Neural cell (in vitro differentiated cells): Measurements from ENCODE around the gene MYL4. TPM values are rescaled to one million over a fixed set of nuclear protein-coding genes. Genes with fewer than 3 reads are reported as not detected.
"Not testable (repeated sequence)": the region's sequence is repeated elsewhere in the genome, so short reads cannot be mapped to it uniquely, and the experiment has no call there.

Experiments used
- H2AFZ ChIP-seq: fragments of 200-600, 300-800 bp; sonication (generic), shearing (Covaris generic); 2 replicates; pipeline ENCODE4 v1.6.0; 2014; ENCODE audit warnings: low read depth, mild to moderate bottlenecking, antibody characterized with exemption, low read length, moderate library complexity
- H3F3A ChIP-seq: fragments of 200-600 bp; shearing (Covaris generic); 2 replicates; pipeline ENCODE4 v1.6.1; 2016; ENCODE audit warnings: mild to moderate bottlenecking, moderate library complexity, mixed read lengths, antibody characterized with exemption, low read length; ENCODE audit not compliant: insufficient read depth, poor library complexity, severe bottlenecking
- H3K27ac ChIP-seq: fragments of 200-600, 300-800 bp; sonication (generic), shearing (Covaris generic); 2 replicates; pipeline ENCODE4 v1.5.1; 2014; ENCODE audit warnings: mild to moderate bottlenecking, low read length, moderate library complexity
- H3K27me3 ChIP-seq: fragments of 300-800, 200-600 bp; sonication (generic), shearing (Covaris generic); 2 replicates; pipeline ENCODE4 v1.6.0; 2014; ENCODE audit warnings: mild to moderate bottlenecking, low read depth, low read length, moderate library complexity; ENCODE audit not compliant: insufficient read depth
- H3K36me3 ChIP-seq: fragments of 300-800, 200-600 bp; sonication (generic), shearing (Covaris generic); 2 replicates; pipeline ENCODE4 v1.5.1; 2014; ENCODE audit warnings: mild to moderate bottlenecking, antibody characterized with exemption, low read length, moderate library complexity; ENCODE audit not compliant: insufficient read depth
- H3K4me2 ChIP-seq: fragments of 300-800, 200-600 bp; sonication (generic), shearing (Covaris generic); 2 replicates; pipeline ENCODE4 v1.6.0; 2014; ENCODE audit warnings: mild to moderate bottlenecking, low read length
- H3K4me3 ChIP-seq: fragments of 300-800, 200-600 bp; sonication (generic), shearing (Covaris generic); 2 replicates; pipeline ENCODE4 v1.5.1; 2014; ENCODE audit warnings: mild to moderate bottlenecking, low read length, moderate library complexity
- H3K79me2 ChIP-seq: fragments of 200-600 bp; shearing (Covaris generic); replicated peaks from 2 replicates; pipeline ENCODE4 v1.6.0; 2014; ENCODE audit warnings: mild to moderate bottlenecking, low read length, moderate library complexity; ENCODE audit not compliant: insufficient read depth
- H3K9ac ChIP-seq: fragments of 300-800, 200-600 bp; sonication (generic), shearing (Covaris generic); 2 replicates; pipeline ENCODE4 v1.6.1; 2016; ENCODE audit warnings: mild to moderate bottlenecking, low read length, mixed read lengths
- H3K9me2 ChIP-seq: fragments of 200-600 bp; shearing (Covaris generic); 2 replicates; pipeline ENCODE4 v1.6.1; 2016; ENCODE audit warnings: mild to moderate bottlenecking, low read length, mixed read lengths; ENCODE audit not compliant: insufficient read depth
- H3K9me3 ChIP-seq: fragments of 200-600, 300-800 bp; sonication (generic), shearing (Covaris generic); 2 replicates; pipeline ENCODE4 v1.6.1; 2016; ENCODE audit warnings: mild to moderate bottlenecking, mixed run types, low read length, moderate library complexity, mixed read lengths
- H4K20me1 ChIP-seq: fragments of 200-600 bp; shearing (Covaris generic); 2 replicates; pipeline ENCODE4 v1.6.1; 2016; ENCODE audit warnings: mild to moderate bottlenecking, mixed run types; ENCODE audit not compliant: insufficient read depth
- EP300 ChIP-seq: fragments of 450-650 bp; conservative IDR thresholded peaks from 2 replicates; pipeline ENCODE4 v1.6.1; 2014; ENCODE audit warnings: antibody characterized with exemption, mild to moderate bottlenecking, moderate library complexity; ENCODE audit not compliant: poor library complexity, severe bottlenecking
- EZH2 ChIP-seq: fragments of 200-600, 300-800 bp; shearing (Covaris generic), sonication (generic); IDR thresholded peaks from 2 replicates; pipeline ENCODE4 v1.6.1; 2014; ENCODE audit warnings: antibody characterized with exemption, low read length, borderline replicate concordance, mild to moderate bottlenecking; ENCODE audit not compliant: insufficient read depth, poor library complexity, severe bottlenecking
- MXI1 ChIP-seq: fragments of 450-650 bp; conservative IDR thresholded peaks from 2 replicates; pipeline ENCODE4 v1.6.1; 2014; ENCODE audit warnings: antibody characterized with exemption, mild to moderate bottlenecking; ENCODE audit not compliant: poor library complexity, severe bottlenecking
- POLR2AphosphoS5 ChIP-seq: IDR thresholded peaks from 2 replicates; pipeline ENCODE4 v1.6.1; 2012
- RAD21 ChIP-seq: fragments of 450-650 bp; conservative IDR thresholded peaks from 2 replicates; pipeline ENCODE4 v1.6.1; 2014; ENCODE audit warnings: antibody characterized with exemption, mild to moderate bottlenecking, moderate library complexity
- REST ChIP-seq: IDR thresholded peaks from 2 replicates; pipeline ENCODE4 v1.6.1; 2012; ENCODE audit warnings: borderline replicate concordance
- SMC3 ChIP-seq: fragments of 450-650 bp; conservative IDR thresholded peaks from 2 replicates; pipeline ENCODE4 v1.6.1; 2014; ENCODE audit warnings: antibody characterized with exemption, mild to moderate bottlenecking, moderate library complexity; ENCODE audit not compliant: poor library complexity
- TAF1 ChIP-seq: IDR thresholded peaks from 2 replicates; pipeline ENCODE4 v1.6.1; 2012; ENCODE audit warnings: low read depth
- polyA plus RNA-seq: library from polyadenylated mRNA; depleted of rRNA; stranded (reverse); fragments of >200 nt; gene quantifications from 2 replicates; pipeline ENCODE4 v1.2.3, GENCODE V29; 2014
- TF ChIP-seq, protein P1 (sequence below): fragments of 450-650 bp; IDR thresholded peaks from 2 replicates; pipeline ENCODE4 v1.5.1; 2014; ENCODE audit warnings: antibody characterized with exemption, mild to moderate bottlenecking, moderate library complexity; ENCODE audit not compliant: poor library complexity, severe bottlenecking

The MYL4 gene
- polyA plus RNA-seq, 1 donor from 2014 or later = not detected

DNA sequence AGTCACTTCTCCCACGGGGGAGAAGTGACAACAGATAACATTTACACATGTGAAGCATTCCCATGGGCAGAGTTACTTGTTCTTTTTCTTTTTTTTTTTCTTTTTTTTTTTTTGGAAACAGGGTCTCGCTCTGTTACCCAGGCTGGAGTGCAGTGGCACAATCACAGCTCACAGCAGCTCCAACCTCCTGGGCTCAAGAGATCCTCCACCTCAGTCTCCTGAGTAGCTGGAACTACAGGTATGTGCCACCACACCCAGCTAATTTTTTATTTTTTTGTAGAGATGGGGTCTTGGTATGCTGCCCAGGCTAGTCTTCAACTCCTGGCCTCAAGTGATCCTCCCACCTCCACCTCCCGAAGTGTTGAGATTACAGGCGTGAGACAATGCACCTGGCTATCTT is 40.3 kb upstream of the MYL4 start:
- not testable (repeated sequence) for H3K36me3 ChIP-seq, H3K4me2 ChIP-seq
- peaks cover 20% of the 10 kb centered on the region for H3K79me2 ChIP-seq

DNA sequence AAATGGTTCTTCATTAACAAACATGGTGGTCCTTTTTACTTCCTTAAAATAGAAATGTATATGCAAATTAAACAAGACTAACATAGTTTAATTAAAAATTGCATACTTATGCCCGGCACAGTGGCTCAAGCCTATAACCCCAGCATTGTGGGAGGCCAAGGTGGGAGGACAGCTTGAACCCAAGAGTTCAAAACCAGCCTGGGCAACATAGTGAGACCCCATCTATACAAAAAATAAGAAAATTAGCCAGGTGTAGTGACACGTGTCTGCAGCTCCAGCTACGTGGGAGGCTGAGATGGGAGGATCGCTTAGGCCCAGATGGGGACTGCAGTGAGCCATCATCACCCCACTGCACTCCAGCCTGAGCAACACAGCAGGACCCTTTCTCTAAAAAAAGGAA is 38.4 kb upstream of the MYL4 start:
- H3F3A ChIP-seq = no peaks in the 10 kb centered on the region
- H4K20me1 ChIP-seq = no peaks in the 10 kb centered on the region
- no peak overlapping the region for H3K27ac ChIP-seq
- H2AFZ ChIP-seq = no peak overlapping the region
- H3K9ac ChIP-seq = no peak overlapping the region
- H3K4me3 ChIP-seq = no peak overlapping the region
- no peaks in the 10 kb centered on the region for H3K36me3 ChIP-seq
- no peaks in the 10 kb centered on the region for H3K9me2 ChIP-seq
- no peak overlapping the region for H3K4me2 ChIP-seq
- peaks cover 20% of the 10 kb centered on the region for H3K79me2 ChIP-seq
- no peak for TF ChIP-seq TAF1
- TF ChIP-seq POLR2AphosphoS5 = no peak
- TF ChIP-seq MXI1 = no peak
- TF ChIP-seq EZH2 = no peak
- no peak for TF ChIP-seq RAD21
- no peak for TF ChIP-seq EP300
- H3K27me3 ChIP-seq = no peaks in the 10 kb centered on the region
- no peaks in the 10 kb centered on the region for H3K9me3 ChIP-seq

More for the DNA sequence above, 40.3 kb upstream of the MYL4 start:
- not testable (repeated sequence) for H3K27ac ChIP-seq, H4K20me1 ChIP-seq, H3K9me3 ChIP-seq, H3K27me3 ChIP-seq, H2AFZ ChIP-seq, H3F3A ChIP-seq, H3K9me2 ChIP-seq, H3K9ac ChIP-seq, H3K4me3 ChIP-seq

DNA sequence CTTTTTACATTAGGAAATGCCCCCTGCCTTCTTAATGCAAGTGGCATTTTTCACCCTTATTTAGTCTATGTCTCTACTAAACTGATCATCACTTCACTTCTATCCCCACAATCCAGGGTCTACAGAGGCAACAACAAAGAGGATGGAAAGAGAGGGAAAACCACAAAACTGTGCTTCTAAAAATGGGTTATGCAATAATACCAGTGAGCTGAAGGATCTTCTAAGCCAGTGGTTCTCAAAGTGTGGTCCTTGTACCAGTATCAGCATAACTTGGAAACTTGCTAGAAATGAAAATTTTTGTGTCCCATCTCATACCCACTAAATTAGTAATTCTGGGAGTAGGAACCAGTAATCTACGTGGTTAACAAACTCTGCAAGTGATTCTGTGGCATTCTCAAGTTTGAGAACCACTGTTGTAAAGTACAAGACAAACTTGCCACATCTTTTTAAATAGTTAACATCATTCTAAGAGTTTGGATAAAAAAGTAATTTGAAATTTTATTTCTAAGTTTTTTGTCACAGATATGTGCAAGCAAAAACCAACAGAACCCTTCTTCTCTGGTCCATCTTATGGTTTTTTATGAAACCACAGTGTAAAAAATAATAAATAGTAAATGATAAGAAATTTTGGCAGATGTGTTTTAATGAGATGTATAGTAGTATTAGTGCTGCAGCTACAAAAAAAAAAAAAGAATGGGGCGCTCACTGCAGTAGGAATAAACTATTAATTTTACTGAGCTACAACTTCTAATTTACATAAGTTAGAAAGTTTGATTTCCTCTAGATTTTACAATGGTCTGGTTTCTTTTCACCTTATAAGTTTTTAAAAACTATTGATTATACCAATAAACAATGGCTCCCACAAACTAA is 36.2 kb upstream of the MYL4 start:
- H3K4me2 ChIP-seq = no peak overlapping the region
- H2AFZ ChIP-seq = no peak overlapping the region
- no peaks in the 10 kb centered on the region for H3K9me2 ChIP-seq
- TF ChIP-seq REST = no peak
- TF ChIP-seq EZH2 = no peak
- TF ChIP-seq, protein P1, sequence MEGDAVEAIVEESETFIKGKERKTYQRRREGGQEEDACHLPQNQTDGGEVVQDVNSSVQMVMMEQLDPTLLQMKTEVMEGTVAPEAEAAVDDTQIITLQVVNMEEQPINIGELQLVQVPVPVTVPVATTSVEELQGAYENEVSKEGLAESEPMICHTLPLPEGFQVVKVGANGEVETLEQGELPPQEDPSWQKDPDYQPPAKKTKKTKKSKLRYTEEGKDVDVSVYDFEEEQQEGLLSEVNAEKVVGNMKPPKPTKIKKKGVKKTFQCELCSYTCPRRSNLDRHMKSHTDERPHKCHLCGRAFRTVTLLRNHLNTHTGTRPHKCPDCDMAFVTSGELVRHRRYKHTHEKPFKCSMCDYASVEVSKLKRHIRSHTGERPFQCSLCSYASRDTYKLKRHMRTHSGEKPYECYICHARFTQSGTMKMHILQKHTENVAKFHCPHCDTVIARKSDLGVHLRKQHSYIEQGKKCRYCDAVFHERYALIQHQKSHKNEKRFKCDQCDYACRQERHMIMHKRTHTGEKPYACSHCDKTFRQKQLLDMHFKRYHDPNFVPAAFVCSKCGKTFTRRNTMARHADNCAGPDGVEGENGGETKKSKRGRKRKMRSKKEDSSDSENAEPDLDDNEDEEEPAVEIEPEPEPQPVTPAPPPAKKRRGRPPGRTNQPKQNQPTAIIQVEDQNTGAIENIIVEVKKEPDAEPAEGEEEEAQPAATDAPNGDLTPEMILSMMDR = no peak
- TF ChIP-seq RAD21 = no peak
- TF ChIP-seq POLR2AphosphoS5 = no peak
- TF ChIP-seq MXI1 = no peak
- no peak for TF ChIP-seq TAF1
- no peak for TF ChIP-seq EP300
- TF ChIP-seq SMC3 = no peak
- peaks cover 3% of the 10 kb centered on the region for H3K36me3 ChIP-seq
- no peaks in the 10 kb centered on the region for H3K9me3 ChIP-seq
- H3F3A ChIP-seq = no peaks in the 10 kb centered on the region
- H4K20me1 ChIP-seq = no peaks in the 10 kb centered on the region
- H3K9ac ChIP-seq = no peak overlapping the region
- H3K27me3 ChIP-seq = no peaks in the 10 kb centered on the region
- H3K79me2 ChIP-seq = peaks cover 33% of the 10 kb centered on the region
- H3K4me3 ChIP-seq = no peak overlapping the region
- no peak overlapping the region for H3K27ac ChIP-seq

GRCh38 chr17:47174823-47175222 is 34.3 kb upstream of the MYL4 start:
- not testable (repeated sequence) for H3K27ac ChIP-seq, H3K9me3 ChIP-seq, H3K9ac ChIP-seq, H3K4me3 ChIP-seq, H3K27me3 ChIP-seq, H3K36me3 ChIP-seq, H3K4me2 ChIP-seq, H4K20me1 ChIP-seq, H3K9me2 ChIP-seq, H3F3A ChIP-seq, H2AFZ ChIP-seq
- H3K79me2 ChIP-seq = peaks cover 37% of the 10 kb centered on the region
